Muscle of arm (tissue), 12 donors: ENCODE results near the gene CFAP20. TPM values are rescaled to one million over a fixed set of nuclear protein-coding genes. Genes with fewer than 3 reads are reported as not detected.
"Not testable (repeated sequence)": the region's sequence is repeated elsewhere in the genome, so short reads cannot be mapped to it uniquely, and the experiment has no call there.

Experiments
- DNase-seq: peaks from one replicate; pipeline ENCODE4 v3.0.0-alpha.2; 2013
- polyA plus RNA-seq, 12 donors: library from polyadenylated mRNA; unstranded; fragments of 120-200 nt; gene quantifications; one replicate each; pipeline ENCODE4 v1.2.1, GENCODE V29; 2013; ENCODE audit not compliant: insufficient read length in 12 of 12

The CFAP20 gene
- polyA plus RNA-seq, 12 donors, result 38.2 to 83.5 (median 53.3) TPM; not detected in 1

DNA sequence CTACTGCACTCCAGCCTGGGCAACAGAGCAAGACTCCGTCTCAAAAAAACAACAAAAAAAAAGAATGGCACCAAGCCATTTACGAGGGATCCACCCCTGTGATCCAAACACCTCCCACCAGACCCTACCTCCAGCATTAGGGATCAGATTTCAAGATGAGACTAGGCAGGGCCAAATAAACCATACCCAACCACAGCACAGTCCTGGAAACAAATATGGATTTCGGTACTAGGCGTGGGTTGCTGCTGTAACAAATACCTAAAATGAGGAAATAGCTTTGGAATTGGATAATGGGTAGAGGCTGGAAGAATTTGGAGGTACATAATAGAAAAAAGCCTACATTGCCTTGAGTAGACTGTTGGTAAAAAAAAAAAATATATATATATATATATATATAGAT is 54.5 kb downstream of the CFAP20 start:
- DNase-seq, result no peak

DNA sequence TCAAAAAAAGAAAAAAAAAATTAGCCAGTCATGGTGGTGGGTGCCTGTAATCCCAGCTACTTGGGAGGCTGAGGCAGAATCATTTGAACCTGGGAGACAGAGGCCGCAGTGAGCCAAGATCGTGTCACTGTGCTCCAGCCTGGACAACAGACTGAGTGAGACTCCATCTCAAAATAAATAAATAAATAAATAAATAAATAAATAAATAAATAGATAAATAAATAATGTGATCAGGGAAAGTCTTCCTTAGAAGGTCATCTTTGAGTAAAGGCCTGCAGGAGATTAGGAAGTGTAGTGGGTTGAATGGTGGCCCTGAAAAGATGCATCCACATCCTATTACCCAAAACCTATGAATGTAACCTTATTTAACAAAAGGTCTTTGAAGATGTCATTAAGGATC is 56.1 kb downstream of the CFAP20 start:
- DNase-seq, result not testable (repeated sequence)

DNA sequence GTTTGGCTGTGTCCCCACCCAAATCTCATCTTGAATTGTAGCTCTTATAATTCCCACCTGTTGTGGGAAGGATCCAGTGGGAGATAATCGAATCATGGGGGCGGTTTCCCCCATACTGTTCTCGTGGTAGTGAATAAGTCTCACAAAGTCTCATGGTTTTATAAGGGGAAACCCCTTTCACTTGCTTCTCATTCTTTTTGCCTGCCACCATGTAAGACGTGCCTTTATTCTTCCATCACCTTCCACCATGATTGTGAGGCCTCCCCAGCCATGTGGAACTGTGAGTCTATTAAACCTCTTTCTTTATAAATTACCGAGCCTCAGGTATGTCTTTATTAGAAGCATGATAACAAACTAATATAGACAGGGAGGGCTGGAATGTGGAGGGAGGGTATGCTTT is 57.0 kb downstream of the CFAP20 start:
- DNase-seq, result not testable (repeated sequence)

DNA sequence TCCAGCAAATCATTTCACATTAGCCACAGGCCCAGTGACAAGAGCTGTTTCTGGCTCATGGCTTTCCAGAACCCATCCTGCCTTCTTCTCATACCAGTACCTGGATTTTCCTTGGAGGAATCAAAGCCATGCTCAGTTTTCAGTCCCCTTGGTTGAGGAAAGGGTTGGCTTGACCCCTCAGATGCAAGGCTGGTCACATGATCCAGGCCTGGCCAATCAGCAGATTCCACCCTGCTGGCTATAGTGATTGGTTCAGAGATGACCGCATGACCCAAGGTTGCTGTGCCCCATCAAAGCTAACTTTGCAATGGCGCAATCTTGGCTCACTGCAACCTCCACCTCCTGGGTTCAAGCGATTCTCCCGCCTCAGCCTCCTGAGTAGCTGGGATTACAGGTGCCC is 58.6 kb downstream of the CFAP20 start:
- no peak for DNase-seq

Other genes with a start within 250 kb of the CFAP20 start
- 10 to 100 TPM in 1 of 12 donors, under 1 TPM in 6, not detected in 5; 0.03 to 10.7 (median 0.12) TPM for gene CNGB1, start 158.3 kb downstream of the CFAP20 start, polyA plus RNA-seq
- 10 to 100 TPM in 1 of 12 donors, 1 to 10 TPM in 10, not detected in 1; 5.0 to 11.7 (median 6.3) TPM for gene ZNF319, start 128.7 kb downstream of the CFAP20 start, polyA plus RNA-seq
- gene USB1, start 128.0 kb downstream of the CFAP20 start, polyA plus RNA-seq, result 10 to 100 TPM in 11 of 12 donors, not detected in 1; 11.1 to 33.9 (median 15.5) TPM
- gene MMP15, start 103.6 kb downstream of the CFAP20 start, polyA plus RNA-seq, result 10 to 100 TPM in 11 of 12 donors, not detected in 1; 16.0 to 41.5 (median 23.0) TPM
- 100 to 1,000 TPM in 3 of 12 donors, 10 to 100 TPM in 9; 61.2 to 209 (median 90.9) TPM for gene CSNK2A2, start 68.7 kb upstream of the CFAP20 start, polyA plus RNA-seq
- gene PRSS54, start 165.6 kb upstream of the CFAP20 start, polyA plus RNA-seq, result not detected